Astrocyte (in vitro differentiated cells and primary cell): Measurements from ENCODE around the gene FAM124A. TPM values are rescaled to one million over a fixed set of nuclear protein-coding genes. Genes with fewer than 3 reads are reported as not detected.

ENCODE experiments used
- DNase-seq: peaks from one replicate; pipeline ENCODE4 v3.0.0-alpha.2; 2010; ENCODE audit warnings: low read depth
- FAIRE-seq: peaks from 2 replicates; lab custom pipeline; 2011; peaks lifted over from hg19 to GRCh38; lab: Jason Lieb, UNC
- H2AFZ ChIP-seq: 2 replicates; pipeline ENCODE4 v1.6.0; 2012; ENCODE audit warnings: low read depth, low read length, inconsistent platforms
- H3K27ac ChIP-seq: 2 replicates; pipeline ENCODE4 v1.5.1; 2011; ENCODE audit warnings: low read depth, low read length, inconsistent platforms
- H3K27me3 ChIP-seq: 2 replicates; pipeline ENCODE4 v1.6.0; 2011; ENCODE audit warnings: low read length, inconsistent platforms; ENCODE audit not compliant: insufficient read depth
- H3K36me3 ChIP-seq: 2 replicates; pipeline ENCODE4 v1.5.1; 2011; ENCODE audit warnings: low read length, inconsistent platforms; ENCODE audit not compliant: insufficient read depth
- H3K4me1 ChIP-seq: 2 replicates; pipeline ENCODE4 v1.5.1; 2011; ENCODE audit warnings: low read length, inconsistent platforms; ENCODE audit not compliant: insufficient read depth
- H3K4me2 ChIP-seq: 2 replicates; pipeline ENCODE4 v1.6.0; 2012; ENCODE audit warnings: low read length, inconsistent platforms
- H3K4me3 ChIP-seq: 2 replicates; pipeline ENCODE4 v1.5.1; 2011; ENCODE audit warnings: low read depth, mild to moderate bottlenecking, low read length, inconsistent platforms; ENCODE audit not compliant: insufficient read depth
- H3K79me2 ChIP-seq: 2 replicates; pipeline ENCODE4 v1.6.0; 2012; ENCODE audit warnings: mild to moderate bottlenecking, low read length, inconsistent platforms; ENCODE audit not compliant: insufficient read depth
- H3K9ac ChIP-seq: 2 replicates; pipeline ENCODE4 v1.6.0; 2012; ENCODE audit warnings: mild to moderate bottlenecking, low read length, inconsistent platforms
- H3K9me3 ChIP-seq: 2 replicates; pipeline ENCODE4 v1.5.1; 2012; ENCODE audit warnings: low read depth, mild to moderate bottlenecking, low read length, inconsistent platforms; ENCODE audit not compliant: insufficient read depth
- H4K20me1 ChIP-seq: 2 replicates; pipeline ENCODE4 v1.6.0; 2012; ENCODE audit warnings: low read length, inconsistent platforms; ENCODE audit not compliant: insufficient read depth
- H3K27ac Mint-ChIP-seq: one replicate; pipeline ENCODE4 v1.8.0; 2021; ENCODE audit warnings: mild to moderate bottlenecking, mixed read lengths; ENCODE audit not compliant: unreplicated experiment
- H3K27me3 Mint-ChIP-seq: one replicate; pipeline ENCODE4 v1.8.0; 2021; ENCODE audit warnings: low read depth, mixed read lengths; ENCODE audit not compliant: unreplicated experiment
- H3K36me3 Mint-ChIP-seq: one replicate; pipeline ENCODE4 v1.8.0; 2021; ENCODE audit warnings: low read depth, mixed read lengths; ENCODE audit not compliant: unreplicated experiment
- H3K4me1 Mint-ChIP-seq: one replicate; pipeline ENCODE4 v1.8.0; 2021; ENCODE audit warnings: low read depth, mixed read lengths; ENCODE audit not compliant: unreplicated experiment
- H3K4me3 Mint-ChIP-seq: one replicate; pipeline ENCODE4 v1.8.0; 2021; ENCODE audit warnings: mild to moderate bottlenecking, moderate library complexity, mixed read lengths; ENCODE audit not compliant: unreplicated experiment
- H3K9me3 Mint-ChIP-seq: one replicate; pipeline ENCODE4 v1.8.0; 2021; ENCODE audit warnings: mild to moderate bottlenecking, mixed read lengths; ENCODE audit not compliant: unreplicated experiment
- EZH2 ChIP-seq: IDR thresholded peaks from 2 replicates; pipeline ENCODE4 v1.6.1; 2012; ENCODE audit warnings: mild to moderate bottlenecking, low read length, inconsistent platforms; ENCODE audit not compliant: insufficient read depth
- total RNA-seq: library from RNA; stranded (reverse); gene quantifications from 2 replicates; pipeline ENCODE4 v1.2.1, GENCODE V29; 2021
- TF ChIP-seq, protein P1 (sequence below): IDR thresholded peaks from 2 replicates; pipeline ENCODE4 v1.5.1; 2011; ENCODE audit warnings: low read depth, mild to moderate bottlenecking, inconsistent platforms, low read length, moderate library complexity; ENCODE audit not compliant: insufficient read depth

FAM124A gene
- total RNA-seq, 1 donor from 2014 or later, result 1.1 TPM

DNA sequence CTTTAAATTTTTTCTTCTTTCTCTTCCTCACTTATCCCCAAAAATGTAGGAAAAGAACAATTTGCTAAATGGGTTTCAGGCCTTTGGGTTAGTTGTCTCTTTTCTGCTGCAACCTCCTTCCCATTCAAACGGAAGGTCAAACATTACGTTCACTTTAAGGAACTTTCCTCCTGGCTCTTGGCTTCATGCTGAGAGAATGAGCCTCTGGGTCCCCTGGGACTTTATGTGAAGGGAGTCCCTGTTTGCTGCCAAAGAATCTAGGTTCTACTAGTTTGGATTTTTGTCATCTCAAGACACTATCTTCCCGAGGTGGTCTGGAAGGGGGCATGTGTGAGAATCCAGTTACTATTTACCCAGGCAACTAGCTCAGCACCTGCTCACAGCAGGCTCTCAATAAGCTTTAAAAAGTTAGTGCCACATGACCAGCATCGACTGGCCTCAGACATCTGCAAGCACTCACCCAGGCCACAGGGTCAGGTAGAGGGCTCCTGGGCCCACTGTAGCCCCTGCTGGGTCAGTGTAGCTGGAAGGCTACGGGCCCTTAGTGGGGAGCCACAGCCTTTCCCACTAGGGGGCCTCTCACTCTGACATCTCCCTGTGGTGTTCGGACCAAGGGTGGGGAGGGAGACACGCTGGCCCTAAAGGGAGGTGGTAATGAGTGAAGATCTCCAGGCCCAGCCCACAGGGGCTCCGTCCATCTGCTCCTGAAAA, 40.5 kb downstream of the FAM124A start:
- no peaks in the 10 kb centered on the region for H3K36me3 Mint-ChIP-seq
- H3K4me3 Mint-ChIP-seq, result no peak overlapping the region
- H3K4me3 ChIP-seq, result no peak overlapping the region

DNA sequence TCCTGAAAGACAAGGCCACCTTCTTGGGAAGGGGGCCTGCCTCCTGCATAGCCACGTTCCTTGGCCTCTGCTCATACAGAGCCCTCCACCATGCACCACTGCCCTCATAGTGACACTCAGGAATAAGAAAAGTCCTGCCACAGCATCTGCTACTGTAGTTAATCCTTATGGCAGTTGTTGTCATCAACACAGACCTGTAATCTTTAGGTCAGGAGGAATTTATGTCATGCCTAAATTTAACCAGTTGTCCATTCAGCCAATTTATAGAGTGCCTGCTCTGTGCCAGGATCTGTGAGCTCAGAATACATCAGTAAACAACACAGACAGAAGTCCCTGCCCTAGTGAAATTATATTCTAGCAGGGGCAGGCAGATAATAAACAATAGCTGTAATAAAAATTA, 44.4 kb downstream of the FAM124A start:
- no peaks in the 10 kb centered on the region for H3K79me2 ChIP-seq
- TF ChIP-seq, protein P1, sequence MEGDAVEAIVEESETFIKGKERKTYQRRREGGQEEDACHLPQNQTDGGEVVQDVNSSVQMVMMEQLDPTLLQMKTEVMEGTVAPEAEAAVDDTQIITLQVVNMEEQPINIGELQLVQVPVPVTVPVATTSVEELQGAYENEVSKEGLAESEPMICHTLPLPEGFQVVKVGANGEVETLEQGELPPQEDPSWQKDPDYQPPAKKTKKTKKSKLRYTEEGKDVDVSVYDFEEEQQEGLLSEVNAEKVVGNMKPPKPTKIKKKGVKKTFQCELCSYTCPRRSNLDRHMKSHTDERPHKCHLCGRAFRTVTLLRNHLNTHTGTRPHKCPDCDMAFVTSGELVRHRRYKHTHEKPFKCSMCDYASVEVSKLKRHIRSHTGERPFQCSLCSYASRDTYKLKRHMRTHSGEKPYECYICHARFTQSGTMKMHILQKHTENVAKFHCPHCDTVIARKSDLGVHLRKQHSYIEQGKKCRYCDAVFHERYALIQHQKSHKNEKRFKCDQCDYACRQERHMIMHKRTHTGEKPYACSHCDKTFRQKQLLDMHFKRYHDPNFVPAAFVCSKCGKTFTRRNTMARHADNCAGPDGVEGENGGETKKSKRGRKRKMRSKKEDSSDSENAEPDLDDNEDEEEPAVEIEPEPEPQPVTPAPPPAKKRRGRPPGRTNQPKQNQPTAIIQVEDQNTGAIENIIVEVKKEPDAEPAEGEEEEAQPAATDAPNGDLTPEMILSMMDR, result no peak
- TF ChIP-seq EZH2, result no peak
- FAIRE-seq, result no peak

More for the DNA sequence above, 40.5 kb downstream of the FAM124A start:
- DNase-seq (no peak), FAIRE-seq (no peak)
- no peak for TF ChIP-seq EZH2
- TF ChIP-seq, protein P1, result peak; percentile 4
- Mint-ChIP-seq H3K9me3 (no peaks in the 10 kb centered on the region), H3K27me3 (no peaks in the 10 kb centered on the region), H3K4me1 (no peaks in the 10 kb centered on the region), H3K27ac (no peak overlapping the region)
- H2AFZ ChIP-seq, result no peak overlapping the region
- no peaks in the 10 kb centered on the region for H3K4me1 ChIP-seq
- no peak overlapping the region for H3K9ac ChIP-seq
- H3K4me2 ChIP-seq, result no peak overlapping the region
- H3K79me2 ChIP-seq, result no peaks in the 10 kb centered on the region
- H3K27me3 ChIP-seq, result peaks cover 2% of the 10 kb centered on the region
- no peaks in the 10 kb centered on the region for H3K36me3 ChIP-seq
- H3K9me3 ChIP-seq, result no peaks in the 10 kb centered on the region
- H3K27ac ChIP-seq, result no peak overlapping the region
- H4K20me1 ChIP-seq, result no peaks in the 10 kb centered on the region

DNA sequence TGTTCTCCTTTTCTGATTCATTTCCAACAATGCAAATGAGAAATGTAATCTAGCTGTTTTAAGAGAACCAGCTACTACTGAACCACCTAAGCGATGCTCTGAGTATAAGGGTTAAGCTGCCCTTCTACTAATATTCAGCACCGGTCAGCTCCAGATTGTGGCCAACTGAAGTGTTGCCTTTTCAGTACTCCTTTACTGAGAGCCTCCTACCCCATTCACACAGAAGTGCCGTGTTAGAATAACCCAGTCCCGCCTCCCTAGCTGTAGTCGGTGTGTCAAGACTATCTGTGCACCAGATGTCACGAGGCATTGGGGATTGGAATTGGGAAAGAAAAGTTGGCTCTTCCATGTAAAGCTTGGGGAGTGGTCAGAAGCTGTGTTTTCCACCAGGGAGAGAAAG, 45.4 kb downstream of the FAM124A start:
- H3K79me2 ChIP-seq, result no peaks in the 10 kb centered on the region
- no peak overlapping the region for H3K27ac Mint-ChIP-seq

More for the DNA sequence above, 44.4 kb downstream of the FAM124A start:
- Histone ChIP-seq H4K20me1 (no peaks in the 10 kb centered on the region), H3K4me3 (no peak overlapping the region), H3K4me1 (no peaks in the 10 kb centered on the region), H3K36me3 (no peaks in the 10 kb centered on the region), H3K27me3 (peaks cover 2% of the 10 kb centered on the region), H3K4me2 (no peak overlapping the region), H3K9me3 (no peaks in the 10 kb centered on the region), H3K9ac (no peak overlapping the region), H2AFZ (no peak overlapping the region), H3K27ac (no peak overlapping the region)
- peaks cover 18% of the 10 kb centered on the region for H3K4me1 Mint-ChIP-seq
- H3K27me3 Mint-ChIP-seq, result no peaks in the 10 kb centered on the region
- DNase-seq, result no peak
- H3K9me3 Mint-ChIP-seq, result no peaks in the 10 kb centered on the region
- no peaks in the 10 kb centered on the region for H3K36me3 Mint-ChIP-seq
- H3K27ac Mint-ChIP-seq, result no peak overlapping the region
- no peak overlapping the region for H3K4me3 Mint-ChIP-seq

More for the DNA sequence above, 45.4 kb downstream of the FAM124A start:
- FAIRE-seq (no peak), DNase-seq (no peak)
- H3K4me2 ChIP-seq, result no peak overlapping the region
- H3K27ac ChIP-seq, result no peak overlapping the region
- H2AFZ ChIP-seq, result no peak overlapping the region
- TF ChIP-seq, protein P1, result no peak
- TF ChIP-seq EZH2, result no peak
- H3K4me1 Mint-ChIP-seq, result peaks cover 18% of the 10 kb centered on the region
- no peaks in the 10 kb centered on the region for H3K36me3 Mint-ChIP-seq
- no peaks in the 10 kb centered on the region for H3K9me3 Mint-ChIP-seq
- no peak overlapping the region for H3K4me3 ChIP-seq
- H3K27me3 ChIP-seq, result peaks cover 2% of the 10 kb centered on the region
- no peaks in the 10 kb centered on the region for H3K27me3 Mint-ChIP-seq
- no peak overlapping the region for H3K4me3 Mint-ChIP-seq
- no peaks in the 10 kb centered on the region for H3K9me3 ChIP-seq
- H3K9ac ChIP-seq, result no peak overlapping the region
- no peaks in the 10 kb centered on the region for H3K36me3 ChIP-seq
- no peaks in the 10 kb centered on the region for H3K4me1 ChIP-seq
- no peaks in the 10 kb centered on the region for H4K20me1 ChIP-seq
